Measurements from ENCODE around the gene KCNK1.

Gene KCNK1

DNA sequence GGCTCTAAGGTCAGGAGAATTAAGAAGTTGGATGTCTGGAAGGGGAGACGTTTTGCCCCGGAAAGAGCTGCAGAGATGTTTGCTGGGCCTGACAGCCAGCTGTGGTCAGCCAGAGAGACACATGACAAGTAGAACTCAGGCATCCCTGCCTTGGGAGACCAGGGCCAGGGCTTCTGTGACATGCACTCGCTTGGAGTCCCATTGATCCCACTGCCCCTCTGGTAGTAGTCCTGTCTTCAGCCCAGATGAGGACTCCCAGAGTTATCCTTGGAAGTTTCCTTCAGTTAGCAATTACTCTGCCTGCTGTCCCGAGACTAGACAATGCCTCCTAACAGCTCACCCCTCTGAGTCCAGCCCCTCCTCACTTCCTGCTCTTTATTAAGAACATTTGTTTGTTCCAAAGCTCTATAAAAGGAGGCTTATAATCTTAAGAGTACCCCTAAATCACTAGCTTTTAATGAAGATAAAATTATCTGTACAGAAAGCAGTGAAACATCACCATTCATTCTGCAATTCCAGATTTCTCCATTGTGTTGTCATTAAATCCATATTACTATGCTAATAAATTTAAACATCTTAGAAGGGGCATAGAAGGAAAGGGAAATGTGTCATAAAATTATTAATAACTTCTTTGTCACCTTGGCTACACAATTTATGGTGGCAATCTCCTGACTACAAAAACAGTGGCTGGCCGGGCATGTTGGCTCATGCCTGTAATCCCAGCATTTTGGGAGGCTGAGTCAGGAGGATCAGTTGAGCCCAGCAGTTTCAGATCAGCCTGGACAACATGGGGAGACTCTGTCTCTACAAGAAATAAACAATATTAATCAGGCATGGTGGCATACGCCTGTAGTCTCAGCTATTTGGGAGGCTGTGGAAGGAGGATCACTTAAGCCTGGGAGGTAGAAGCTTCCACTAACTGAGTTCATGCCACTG lies 94.2 kb downstream of the KCNK1 start:
- no peak for DNase-seq

- DNase-seq, result no peak
Observed at GRCh38 chr1:233710031-233710430, 96.1 kb downstream of the KCNK1 start.

GRCh38 chr1:233710507-233710906 lies 96.6 kb downstream of the KCNK1 start:
- DNase-seq, result no peak

DNA sequence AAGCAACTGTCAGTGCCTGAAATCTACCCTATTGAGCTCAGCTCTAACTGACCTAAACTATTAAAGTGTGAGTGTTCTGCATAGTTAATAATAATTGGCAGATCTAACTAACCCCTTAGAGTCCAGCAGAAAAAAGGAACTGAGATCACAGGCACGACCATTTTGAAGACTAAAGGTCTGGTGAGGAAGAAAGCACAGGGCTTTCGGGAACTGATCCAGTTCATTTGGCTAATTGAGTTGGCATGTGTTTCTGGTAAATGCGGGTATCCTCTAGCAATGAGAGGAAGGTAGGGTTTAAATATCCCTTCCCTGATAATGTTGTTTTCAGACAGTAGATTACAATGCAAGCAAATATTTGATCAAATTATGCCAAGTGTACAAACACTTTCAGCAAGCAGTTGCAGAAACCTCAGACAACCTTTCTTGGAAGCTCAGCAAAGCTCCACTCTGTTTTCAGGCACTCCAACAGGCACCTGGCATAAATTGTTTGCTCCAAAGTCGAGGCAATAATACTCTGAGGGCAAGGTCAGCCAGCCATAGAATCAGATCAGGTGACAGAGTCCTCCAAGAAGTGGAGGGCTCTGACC lies 100.8 kb downstream of the KCNK1 start:
- no peak for DNase-seq

- DNase-seq, result no peak
Observed at GRCh38 chr1:233718057-233718456, 104.2 kb downstream of the KCNK1 start.

DNA sequence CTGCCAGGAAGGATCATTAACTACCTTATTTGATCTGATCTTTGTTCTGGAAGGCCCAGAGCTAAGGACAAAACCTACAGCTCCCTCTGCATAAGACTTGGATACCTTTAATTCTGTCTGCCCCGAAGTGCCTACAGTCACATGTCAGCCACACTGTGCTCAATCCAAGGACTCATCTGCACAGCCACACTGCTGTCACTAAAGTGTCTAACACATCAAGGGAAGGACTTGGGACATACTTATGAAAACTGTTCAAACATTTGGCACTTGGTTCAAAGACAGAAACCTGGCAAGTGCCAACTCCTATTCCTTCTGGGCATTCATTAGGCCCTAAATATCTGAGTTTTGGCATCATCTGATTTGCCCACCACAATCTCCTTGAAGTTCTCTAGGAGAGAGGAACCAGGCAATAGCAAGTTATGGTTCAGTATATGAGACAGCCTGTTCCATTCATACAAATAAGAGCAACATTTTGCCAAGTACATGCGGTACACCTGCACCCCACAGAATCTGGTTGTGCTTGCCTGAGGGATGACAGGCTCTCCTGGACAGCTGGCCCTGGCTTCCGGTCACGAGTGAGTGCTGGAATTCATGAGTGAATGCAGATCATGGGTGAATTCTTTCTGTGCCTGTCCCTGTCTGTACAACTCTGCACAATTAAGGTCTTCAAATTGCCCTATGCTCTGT lies 105.9 kb downstream of the KCNK1 start:
- DNase-seq, result no peak

DNA sequence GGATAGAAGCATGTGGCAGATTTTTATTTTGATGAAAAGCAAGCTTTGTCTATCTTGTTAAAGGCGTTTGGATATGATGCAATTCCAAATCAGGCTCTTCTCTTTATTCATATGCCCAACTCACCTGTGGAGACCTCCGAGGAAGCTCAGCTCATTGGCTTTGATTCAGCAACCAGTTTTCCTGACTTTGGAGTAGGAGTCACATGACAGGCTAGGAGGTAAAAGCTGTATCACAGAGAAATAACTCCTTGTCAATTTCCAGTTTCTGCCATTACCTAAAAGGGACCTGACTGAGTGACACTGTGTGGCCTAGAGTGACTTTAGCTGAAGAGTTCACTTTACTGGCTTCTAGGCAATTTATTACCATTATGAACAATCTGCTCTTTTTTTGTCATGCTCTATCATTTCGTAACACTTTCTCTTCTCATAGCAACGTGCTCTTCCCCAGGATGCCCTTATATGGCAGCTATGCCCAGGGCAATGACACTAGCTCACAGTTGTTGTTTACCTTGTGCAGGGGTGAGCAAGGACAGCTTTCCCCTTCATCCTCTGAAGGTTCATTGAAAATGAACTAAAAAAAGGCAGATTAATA lies 107.2 kb downstream of the KCNK1 start:
- DNase-seq, result no peak
